ENCODE data around the gene CAPN1. TPM values are rescaled to one million over a fixed set of nuclear protein-coding genes. Genes with fewer than 3 reads are reported as not detected.

The CAPN1 gene
- total and polyA plus RNA-seq, 2 experiments from 2014 or later = 133 to 202 TPM

DNA sequence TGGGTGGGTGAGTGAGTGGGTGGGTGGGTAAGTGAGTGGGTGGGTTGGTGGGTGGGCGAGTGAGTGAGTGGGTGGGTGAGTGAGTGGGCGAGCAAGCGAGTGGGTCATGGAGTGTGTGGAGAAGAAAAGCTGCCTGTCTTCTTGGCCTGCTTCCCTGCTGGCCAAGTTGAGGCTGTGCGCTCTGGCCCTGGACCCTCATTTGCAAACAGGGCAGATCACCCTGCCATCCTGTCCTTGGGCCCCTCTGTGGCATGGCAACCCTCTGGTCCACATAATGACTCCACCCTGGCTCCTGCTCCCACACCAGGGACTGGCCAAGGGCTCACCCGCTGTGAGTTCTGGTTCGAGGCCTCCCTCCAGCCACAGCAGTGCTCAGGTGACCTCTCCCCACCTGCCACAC lies 35.1 kb downstream of the CAPN1 start:
- no peaks in the 10 kb centered on the region for H3K36me3 ChIP-seq (replicated peaks; ENCODE audit: insufficient read depth, low read depth)
- H3K4me1 ChIP-seq (ENCODE audit: insufficient read depth) = peaks cover 5% of the 10 kb centered on the region
- H3K9me3 ChIP-seq (ENCODE audit: low read depth) = no peaks in the 10 kb centered on the region
- DNase-seq (ENCODE audit: low spot score) = no peak
- no peaks in the 10 kb centered on the region for H4K20me1 ChIP-seq (ENCODE audit: insufficient read depth, poor library complexity, severe bottlenecking)
- no peaks in the 10 kb centered on the region for H3K27me3 ChIP-seq
- 96% methylated on average over 3 of the region's 6 CpGs for WGBS (ENCODE audit: low lambda C conversion rate, missing lambda C conversion rate)
- no peak overlapping the region for H3K4me3 ChIP-seq
- no peak for TF ChIP-seq EZH2phosphoT487 (IDR thresholded peaks at IDR 0.05; ENCODE audit: low read depth, severe bottlenecking, unreplicated experiment)
- no peak overlapping the region for H3K27ac ChIP-seq
- no peak overlapping the region for H3K4me2 ChIP-seq
- no peaks in the 10 kb centered on the region for H3K9me2 ChIP-seq (replicated peaks; ENCODE audit: insufficient read depth)
- no peak overlapping the region for H2AFZ ChIP-seq
- no peaks in the 10 kb centered on the region for H3K79me2 ChIP-seq

DNA sequence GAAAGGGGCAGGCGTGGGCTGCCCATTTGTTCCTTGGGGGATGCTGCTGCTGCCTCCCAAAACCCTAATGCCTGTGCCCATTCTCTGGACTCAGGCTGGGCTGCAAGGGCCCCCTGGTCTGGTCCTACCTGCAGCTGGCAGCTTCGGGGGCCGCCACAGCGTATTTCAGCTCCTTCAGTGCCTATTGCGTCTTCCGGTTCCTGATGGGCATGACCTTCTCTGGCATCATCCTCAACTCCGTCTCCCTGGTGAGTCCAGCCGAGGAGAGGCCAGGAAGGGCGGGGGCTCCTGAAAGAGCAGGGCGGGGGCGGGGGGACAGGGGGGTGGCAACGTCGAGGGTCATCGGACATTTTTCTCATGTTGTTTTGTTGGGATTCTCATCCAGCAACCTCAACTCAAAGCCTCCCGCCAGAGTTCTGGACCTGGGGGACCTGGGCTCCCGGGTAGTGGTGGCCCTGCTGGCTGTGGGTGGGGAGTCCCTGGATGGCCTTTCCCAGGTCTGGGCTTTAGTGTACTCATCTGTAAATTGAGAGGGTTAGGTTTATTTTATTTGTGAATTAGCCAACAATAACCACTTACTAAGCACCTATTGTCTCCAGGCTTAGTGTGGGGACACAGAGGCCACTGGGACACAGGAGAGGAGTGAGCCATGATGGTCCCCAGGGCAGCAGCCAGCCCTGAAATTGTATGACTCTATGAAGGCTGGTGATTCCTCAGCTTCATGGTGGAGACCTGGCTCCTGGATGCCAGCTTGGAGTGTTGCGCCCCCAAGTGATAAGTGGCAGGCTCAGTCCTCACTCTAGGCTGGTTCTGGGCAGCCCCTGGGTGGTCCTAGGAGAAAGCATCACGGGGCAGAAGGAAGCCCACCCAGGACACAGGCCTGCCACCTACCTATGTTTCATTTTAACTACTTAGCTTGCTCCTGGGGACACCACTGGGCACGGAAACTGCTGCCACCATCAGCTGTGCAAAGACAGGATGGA lies 36.0 kb downstream of the CAPN1 start:
- Histone ChIP-seq H3K4me3 (no peak overlapping the region), H4K20me1 (ENCODE audit: insufficient read depth, poor library complexity, severe bottlenecking) (no peaks in the 10 kb centered on the region), H3K9me2 (replicated peaks; ENCODE audit: insufficient read depth) (no peaks in the 10 kb centered on the region), H3K27me3 (no peaks in the 10 kb centered on the region), H3K4me1 (ENCODE audit: insufficient read depth) (no peaks in the 10 kb centered on the region), H3K36me3 (replicated peaks; ENCODE audit: insufficient read depth, low read depth) (no peaks in the 10 kb centered on the region), H3K9me3 (ENCODE audit: low read depth) (no peaks in the 10 kb centered on the region), H2AFZ (no peak overlapping the region), H3K79me2 (no peaks in the 10 kb centered on the region), H3K4me2 (no peak overlapping the region), H3K27ac (no peak overlapping the region)
- DNase-seq (ENCODE audit: low spot score) = no peak
- WGBS (ENCODE audit: low lambda C conversion rate, missing lambda C conversion rate) = 96% methylated on average over 19 of the region's 19 CpGs
- TF ChIP-seq EZH2phosphoT487 (IDR thresholded peaks at IDR 0.05; ENCODE audit: low read depth, severe bottlenecking, unreplicated experiment) (no peak), EZH2 (IDR thresholded peaks at IDR 0.05; ENCODE audit: borderline replicate concordance) (no peak)
- TF ChIP-seq, protein P1, sequence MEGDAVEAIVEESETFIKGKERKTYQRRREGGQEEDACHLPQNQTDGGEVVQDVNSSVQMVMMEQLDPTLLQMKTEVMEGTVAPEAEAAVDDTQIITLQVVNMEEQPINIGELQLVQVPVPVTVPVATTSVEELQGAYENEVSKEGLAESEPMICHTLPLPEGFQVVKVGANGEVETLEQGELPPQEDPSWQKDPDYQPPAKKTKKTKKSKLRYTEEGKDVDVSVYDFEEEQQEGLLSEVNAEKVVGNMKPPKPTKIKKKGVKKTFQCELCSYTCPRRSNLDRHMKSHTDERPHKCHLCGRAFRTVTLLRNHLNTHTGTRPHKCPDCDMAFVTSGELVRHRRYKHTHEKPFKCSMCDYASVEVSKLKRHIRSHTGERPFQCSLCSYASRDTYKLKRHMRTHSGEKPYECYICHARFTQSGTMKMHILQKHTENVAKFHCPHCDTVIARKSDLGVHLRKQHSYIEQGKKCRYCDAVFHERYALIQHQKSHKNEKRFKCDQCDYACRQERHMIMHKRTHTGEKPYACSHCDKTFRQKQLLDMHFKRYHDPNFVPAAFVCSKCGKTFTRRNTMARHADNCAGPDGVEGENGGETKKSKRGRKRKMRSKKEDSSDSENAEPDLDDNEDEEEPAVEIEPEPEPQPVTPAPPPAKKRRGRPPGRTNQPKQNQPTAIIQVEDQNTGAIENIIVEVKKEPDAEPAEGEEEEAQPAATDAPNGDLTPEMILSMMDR (IDR thresholded peaks at IDR 0.05; ENCODE audit: poor library complexity) = no peak

DNA sequence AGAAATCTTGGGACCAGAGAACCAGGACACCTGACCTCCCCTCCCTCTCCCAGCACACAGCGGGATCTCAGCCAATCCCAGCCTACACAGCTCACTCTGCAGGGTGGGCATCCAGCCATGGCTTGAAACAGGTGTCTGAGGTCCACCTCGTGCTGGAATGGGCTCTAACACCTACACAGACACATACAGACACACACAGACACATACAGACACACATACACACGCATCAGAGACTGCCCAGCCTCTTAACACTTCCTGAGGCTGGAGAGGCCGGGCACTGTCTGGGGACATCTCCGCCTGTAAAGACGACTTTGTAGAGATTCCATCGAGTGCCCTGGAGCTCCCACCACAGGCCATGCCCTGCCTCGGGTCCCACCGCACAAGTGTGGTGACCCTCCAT lies 36.7 kb downstream of the CAPN1 start:
- TF ChIP-seq EZH2 (IDR thresholded peaks at IDR 0.05; ENCODE audit: borderline replicate concordance) = no peak
- no peak for TF ChIP-seq EZH2phosphoT487 (IDR thresholded peaks at IDR 0.05; ENCODE audit: low read depth, severe bottlenecking, unreplicated experiment)
- TF ChIP-seq, protein P1 (IDR thresholded peaks at IDR 0.05; ENCODE audit: poor library complexity) = no peak
- H3K27ac ChIP-seq = no peak overlapping the region
- no peak overlapping the region for H3K4me2 ChIP-seq
- H3K9me3 ChIP-seq (ENCODE audit: low read depth) = no peaks in the 10 kb centered on the region
- no peak overlapping the region for H3K4me3 ChIP-seq
- no peaks in the 10 kb centered on the region for H3K4me1 ChIP-seq (ENCODE audit: insufficient read depth)
- DNase-seq (ENCODE audit: low spot score) = no peak
- 94% methylated on average over 9 of the region's 9 CpGs for WGBS (ENCODE audit: low lambda C conversion rate, missing lambda C conversion rate)
- H3K9me2 ChIP-seq (replicated peaks; ENCODE audit: insufficient read depth) = no peaks in the 10 kb centered on the region
- H3K79me2 ChIP-seq = no peaks in the 10 kb centered on the region
- H2AFZ ChIP-seq = no peak overlapping the region
- no peaks in the 10 kb centered on the region for H3K36me3 ChIP-seq (replicated peaks; ENCODE audit: insufficient read depth, low read depth)
- no peaks in the 10 kb centered on the region for H4K20me1 ChIP-seq (ENCODE audit: insufficient read depth, poor library complexity, severe bottlenecking)
- H3K27me3 ChIP-seq = no peaks in the 10 kb centered on the region

DNA sequence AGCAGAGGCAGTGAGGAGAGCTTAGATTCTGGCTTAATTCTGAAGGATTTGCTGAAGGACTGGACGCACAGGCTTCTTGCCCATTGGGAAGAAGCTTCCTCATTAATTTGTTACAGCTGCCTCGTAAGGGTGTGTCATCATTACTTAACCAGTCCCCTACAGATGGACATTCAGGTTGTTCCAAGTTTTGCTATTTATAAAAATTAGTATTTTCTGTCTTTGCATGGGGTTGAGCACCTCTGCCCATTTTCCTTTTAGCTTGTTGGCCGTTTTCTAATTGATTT lies 38.1 kb downstream of the CAPN1 start:
- no peak overlapping the region for H3K4me2 ChIP-seq
- H3K4me3 ChIP-seq = no peak overlapping the region
- WGBS (ENCODE audit: low lambda C conversion rate, missing lambda C conversion rate) = 83% methylated on average over 3 of the region's 3 CpGs
- DNase-seq (ENCODE audit: low spot score) = no peak
- no peaks in the 10 kb centered on the region for H3K9me2 ChIP-seq (replicated peaks; ENCODE audit: insufficient read depth)
- H2AFZ ChIP-seq = no peak overlapping the region
- no peaks in the 10 kb centered on the region for H4K20me1 ChIP-seq (ENCODE audit: insufficient read depth, poor library complexity, severe bottlenecking)
- TF ChIP-seq, protein P1 (IDR thresholded peaks at IDR 0.05; ENCODE audit: poor library complexity) = no peak
- TF ChIP-seq EZH2phosphoT487 (IDR thresholded peaks at IDR 0.05; ENCODE audit: low read depth, severe bottlenecking, unreplicated experiment) (no peak), EZH2 (IDR thresholded peaks at IDR 0.05; ENCODE audit: borderline replicate concordance) (no peak)
- no peak overlapping the region for H3K27ac ChIP-seq
- H3K4me1 ChIP-seq (ENCODE audit: insufficient read depth) = peaks cover 6% of the 10 kb centered on the region
- no peaks in the 10 kb centered on the region for H3K27me3 ChIP-seq
- no peaks in the 10 kb centered on the region for H3K9me3 ChIP-seq (ENCODE audit: low read depth)
- H3K36me3 ChIP-seq (replicated peaks; ENCODE audit: insufficient read depth, low read depth) = no peaks in the 10 kb centered on the region
- no peaks in the 10 kb centered on the region for H3K79me2 ChIP-seq
